SU-DHL-6 (cell line): ENCODE data around the gene ZMIZ1.

ENCODE experiments used
- H2AFZ ChIP-seq: fragments of 200-600 bp; sonication (generic); 2 replicates; pipeline ENCODE4 v1.6.1; 2014; ENCODE audit warnings: low read depth, mild to moderate bottlenecking, moderate library complexity, mixed read lengths, antibody characterized with exemption, low read length; ENCODE audit not compliant: severe bottlenecking
- H3F3A ChIP-seq: fragments of 200-600 bp; shearing (Covaris generic); 2 replicates; pipeline ENCODE4 v1.6.0; 2016; ENCODE audit warnings: antibody characterized with exemption, mild to moderate bottlenecking; ENCODE audit not compliant: insufficient read depth
- H3K27ac ChIP-seq: fragments of 200-600 bp; sonication (generic); 2 replicates; pipeline ENCODE4 v1.5.1; 2016; ENCODE audit warnings: low read depth, mild to moderate bottlenecking, low read length, moderate library complexity, mixed read lengths
- H3K27me3 ChIP-seq: fragments of 200-600 bp; sonication (generic), shearing (Covaris generic); 2 replicates; pipeline ENCODE4 v1.6.0; 2014; ENCODE audit warnings: mild to moderate bottlenecking, low read length
- H3K36me3 ChIP-seq: fragments of 200-600 bp; sonication (generic); 2 replicates; pipeline ENCODE4 v1.6.1; 2014; ENCODE audit warnings: mild to moderate bottlenecking, low read length, mixed read lengths
- H3K4me2 ChIP-seq: fragments of 300-600, 200-600 bp; shearing (Covaris generic), sonication (generic); 2 replicates; pipeline ENCODE4 v1.6.0; 2014; ENCODE audit warnings: low read length, low read depth, mild to moderate bottlenecking; ENCODE audit not compliant: poor library complexity, severe bottlenecking
- H3K4me3 ChIP-seq: fragments of 200-600 bp; sonication (generic); 2 replicates; pipeline ENCODE4 v1.5.1; 2014; ENCODE audit warnings: antibody characterized with exemption, low read length, mild to moderate bottlenecking, mixed read lengths; ENCODE audit not compliant: insufficient read depth, poor library complexity, severe bottlenecking
- H3K79me2 ChIP-seq: fragments of 200-600 bp; sonication (generic); 2 replicates; pipeline ENCODE4 v1.6.1; 2014; ENCODE audit warnings: mild to moderate bottlenecking, low read length, moderate library complexity; ENCODE audit not compliant: insufficient read depth
- H3K9ac ChIP-seq: fragments of 200-600 bp; sonication (generic); 2 replicates; pipeline ENCODE4 v1.7.0; 2014; ENCODE audit warnings: mild to moderate bottlenecking, low read length
- H3K9me2 ChIP-seq: fragments of 200-600 bp; sonication (generic); replicated peaks from 2 replicates; pipeline ENCODE4 v1.6.1; 2014; ENCODE audit warnings: low read length; ENCODE audit not compliant: insufficient read depth
- H3K9me3 ChIP-seq: fragments of 200-600 bp; sonication (generic); 2 replicates; pipeline ENCODE4 v1.6.1; 2014; ENCODE audit warnings: low read length, mixed read lengths; ENCODE audit not compliant: insufficient read depth
- H4K20me1 ChIP-seq: fragments of 200-600 bp; sonication (generic); 2 replicates; pipeline ENCODE4 v1.6.1; 2014; ENCODE audit warnings: low read depth, mild to moderate bottlenecking, antibody characterized with exemption, low read length, moderate library complexity, mixed read lengths
- EZH2phosphoT487 ChIP-seq: fragments of 200-600 bp; sonication (generic), shearing (Covaris generic); conservative IDR thresholded peaks from 2 replicates; pipeline ENCODE4 v1.6.1; 2018; ENCODE audit warnings: mild to moderate bottlenecking, antibody characterized with exemption, low read length, moderate library complexity, mixed read lengths
- TF ChIP-seq, protein P1 (sequence below): fragments of 200-600 bp; sonication (generic); IDR thresholded peaks from one replicate; pipeline ENCODE4 v1.5.1; 2017; ENCODE audit warnings: antibody characterized with exemption, mild to moderate bottlenecking, low read length, moderate library complexity; ENCODE audit not compliant: insufficient read depth, poor library complexity, severe bottlenecking

ZMIZ1 gene

DNA sequence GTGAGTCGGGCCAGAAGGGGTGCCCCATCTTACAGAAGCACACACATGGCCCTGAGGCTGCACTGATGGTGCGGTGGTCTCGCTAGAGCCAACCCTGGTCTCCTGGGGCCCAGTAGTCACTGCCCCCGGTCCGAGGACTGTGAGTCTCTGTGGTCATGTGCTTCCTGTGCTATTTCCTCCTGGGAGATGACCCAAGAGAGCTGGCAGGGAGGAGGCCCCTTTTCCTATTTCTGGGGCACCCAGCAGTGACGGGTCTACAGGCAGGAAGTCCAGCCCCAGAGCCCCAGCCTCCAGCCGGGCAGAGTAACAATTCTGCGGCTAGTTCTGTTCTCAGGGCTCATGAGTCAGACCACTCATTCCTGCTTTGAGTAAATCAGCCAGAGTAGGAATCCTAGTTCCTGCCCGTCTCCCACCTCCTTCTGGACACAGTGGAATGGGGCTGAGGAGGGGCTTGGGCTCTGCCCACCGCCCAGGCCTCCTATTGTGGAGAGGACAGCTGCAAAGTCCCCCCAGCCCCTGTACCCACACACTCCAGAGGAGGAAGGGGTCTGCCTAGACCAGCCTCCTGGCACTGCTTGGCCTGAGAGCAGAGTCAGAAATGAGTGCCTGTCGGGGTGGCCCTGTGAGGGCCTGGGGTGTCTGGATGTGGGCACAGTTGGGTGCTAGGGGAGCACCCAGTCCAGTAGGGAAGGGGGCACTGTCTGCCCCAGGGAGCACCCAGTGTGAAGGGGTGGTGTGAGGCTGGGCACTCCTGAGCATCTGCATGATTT, 198.0 kb downstream of the ZMIZ1 start:
- Histone ChIP-seq H3K27me3 (no peaks in the 10 kb centered on the region), H3K9ac (no peak overlapping the region), H3K9me3 (no peaks in the 10 kb centered on the region), H3K27ac (no peak overlapping the region), H3K4me3 (no peak overlapping the region), H3K9me2 (no peaks in the 10 kb centered on the region), H3K36me3 (no peaks in the 10 kb centered on the region), H3K4me2 (no peak overlapping the region), H3K79me2 (no peaks in the 10 kb centered on the region), H4K20me1 (no peaks in the 10 kb centered on the region), H2AFZ (no peak overlapping the region), H3F3A (no peaks in the 10 kb centered on the region)
- TF ChIP-seq, protein P1, sequence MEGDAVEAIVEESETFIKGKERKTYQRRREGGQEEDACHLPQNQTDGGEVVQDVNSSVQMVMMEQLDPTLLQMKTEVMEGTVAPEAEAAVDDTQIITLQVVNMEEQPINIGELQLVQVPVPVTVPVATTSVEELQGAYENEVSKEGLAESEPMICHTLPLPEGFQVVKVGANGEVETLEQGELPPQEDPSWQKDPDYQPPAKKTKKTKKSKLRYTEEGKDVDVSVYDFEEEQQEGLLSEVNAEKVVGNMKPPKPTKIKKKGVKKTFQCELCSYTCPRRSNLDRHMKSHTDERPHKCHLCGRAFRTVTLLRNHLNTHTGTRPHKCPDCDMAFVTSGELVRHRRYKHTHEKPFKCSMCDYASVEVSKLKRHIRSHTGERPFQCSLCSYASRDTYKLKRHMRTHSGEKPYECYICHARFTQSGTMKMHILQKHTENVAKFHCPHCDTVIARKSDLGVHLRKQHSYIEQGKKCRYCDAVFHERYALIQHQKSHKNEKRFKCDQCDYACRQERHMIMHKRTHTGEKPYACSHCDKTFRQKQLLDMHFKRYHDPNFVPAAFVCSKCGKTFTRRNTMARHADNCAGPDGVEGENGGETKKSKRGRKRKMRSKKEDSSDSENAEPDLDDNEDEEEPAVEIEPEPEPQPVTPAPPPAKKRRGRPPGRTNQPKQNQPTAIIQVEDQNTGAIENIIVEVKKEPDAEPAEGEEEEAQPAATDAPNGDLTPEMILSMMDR = no peak
- TF ChIP-seq EZH2phosphoT487 = no peak

DNA sequence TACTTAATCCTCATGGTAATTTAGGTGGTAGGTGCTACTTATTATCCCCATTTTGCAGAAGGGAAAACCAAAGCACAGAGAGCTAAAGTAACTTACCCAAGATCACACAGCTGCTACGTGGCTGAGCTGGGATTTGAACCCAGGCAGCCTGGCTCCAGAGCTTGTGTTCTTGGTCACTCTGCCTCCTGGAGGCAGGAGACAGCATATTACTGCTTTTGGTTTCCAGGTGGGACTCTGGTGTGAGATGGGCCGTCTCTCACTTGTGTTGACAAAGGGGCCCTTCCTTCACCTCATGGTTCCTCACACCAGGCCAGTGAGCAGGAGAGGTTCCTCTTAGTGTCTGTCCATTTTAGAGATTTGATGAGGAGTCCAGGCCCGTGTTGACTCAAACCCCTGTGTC, 198.7 kb downstream of the ZMIZ1 start:
- H3K27ac ChIP-seq = no peak overlapping the region
- H3K27me3 ChIP-seq = no peaks in the 10 kb centered on the region
- no peak overlapping the region for H3K4me3 ChIP-seq
- TF ChIP-seq EZH2phosphoT487 = no peak
- TF ChIP-seq, protein P1 = no peak
- H4K20me1 ChIP-seq = no peaks in the 10 kb centered on the region
- H3K9me3 ChIP-seq = no peaks in the 10 kb centered on the region
- H3K79me2 ChIP-seq = no peaks in the 10 kb centered on the region
- H3K9ac ChIP-seq = no peak overlapping the region
- no peak overlapping the region for H3K4me2 ChIP-seq
- no peaks in the 10 kb centered on the region for H3F3A ChIP-seq
- H3K36me3 ChIP-seq = no peaks in the 10 kb centered on the region
- no peaks in the 10 kb centered on the region for H3K9me2 ChIP-seq
- no peak overlapping the region for H2AFZ ChIP-seq

DNA sequence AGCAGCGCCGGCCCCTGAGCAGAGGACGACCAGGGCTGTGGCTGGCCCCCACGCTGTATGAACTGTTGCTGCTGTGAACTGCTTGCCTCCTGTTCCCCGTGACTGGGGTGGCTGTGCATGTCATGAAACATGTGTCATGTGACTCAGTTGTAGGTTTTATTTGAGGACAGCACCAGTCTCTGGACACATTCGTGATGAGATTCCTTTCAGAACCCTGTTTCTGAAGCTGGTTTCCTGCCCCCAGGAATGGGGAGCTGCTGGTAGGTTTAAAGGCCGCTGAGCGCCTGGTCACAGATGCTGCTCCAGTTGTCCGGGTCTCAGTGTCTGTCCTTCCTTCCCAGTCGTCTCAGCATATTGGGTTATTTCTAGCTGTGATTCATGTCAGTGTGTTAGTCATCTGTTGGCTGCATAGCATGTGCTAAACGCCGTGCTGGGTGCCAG, 199.4 kb downstream of the ZMIZ1 start:
- Histone ChIP-seq H3K9me2 (no peaks in the 10 kb centered on the region), H3K27ac (no peak overlapping the region), H3K36me3 (no peaks in the 10 kb centered on the region), H2AFZ (no peak overlapping the region), H3K9ac (no peak overlapping the region), H3K79me2 (no peaks in the 10 kb centered on the region), H3K4me2 (no peak overlapping the region), H3K27me3 (no peaks in the 10 kb centered on the region), H3K9me3 (no peaks in the 10 kb centered on the region), H4K20me1 (no peaks in the 10 kb centered on the region), H3F3A (no peaks in the 10 kb centered on the region), H3K4me3 (no peak overlapping the region)
- TF ChIP-seq EZH2phosphoT487 = no peak
- TF ChIP-seq, protein P1 = no peak
